Prostate gland (tissue), 2 donors: Measurements from ENCODE around the gene NOL9.

Experiments
- CTCF ChIP-seq, 4 experiments: fragments of 200-600 bp in 2 of 4; fragments of 450-650 bp in 2 of 4; sonication (generic) in 2 of 4; IDR thresholded peaks; 1 replicate in 3 of 4; 2 replicates in 1 of 4; pipeline ENCODE4 v1.5.1; 2016 to 2019; ENCODE audit warnings: antibody characterized with exemption in 4 of 4, mild to moderate bottlenecking in 2 of 4, moderate library complexity in 2 of 4
- POLR2A ChIP-seq: fragments of 450-650 bp; IDR thresholded peaks from one replicate; pipeline ENCODE4 v1.6.1; 2016; ENCODE audit warnings: antibody characterized with exemption, mild to moderate bottlenecking
- POLR2AphosphoS5 ChIP-seq: sonication (generic); formaldehyde crosslinking; IDR thresholded peaks from one replicate; pipeline ENCODE4 v1.6.1; 2017; ENCODE audit warnings: antibody characterized with exemption

- TF ChIP-seq CTCF (IDR thresholded peaks at IDR 0.05): no peak
- no peak for TF ChIP-seq POLR2AphosphoS5
- TF ChIP-seq POLR2A: no peak
Measured at GRCh38 chr1:6577831-6578525, 23.7 kb upstream of the NOL9 start.
